Activated naive CD4-positive, alpha-beta T cell treated with anti-CD3 and anti-CD28 coated beads, Interleukin-2, amount 50 U/mL, for 72 hours (primary cell): ENCODE results near the gene MPDU1. TPM values are rescaled to one million over a fixed set of nuclear protein-coding genes. Genes with fewer than 3 reads are reported as not detected.
"Not testable (repeated sequence)": the region's sequence is repeated elsewhere in the genome, so short reads cannot be mapped to it uniquely, and the experiment has no call there.

Source experiments
- ATAC-seq, 2 donors: fragments of 150-1000 bp; cut with Tn5 transposase; 2 replicates each; pipeline ENCODE4 v1.10.0; 2021; ENCODE audit warnings: mild to moderate bottlenecking in 2 of 2, moderate library complexity in 2 of 2
- DNase-seq, 2 donors: peaks; one replicate each; pipeline ENCODE4 v3.0.0; 2021 to 2022; ENCODE audit warnings: low spot score in 2 of 2
- H3K27ac Mint-ChIP-seq, 2 donors: one replicate each; pipeline ENCODE4 v1.8.0; 2022; ENCODE audit warnings: mild to moderate bottlenecking in 2 of 2, mixed read lengths in 2 of 2
- H3K36me3 Mint-ChIP-seq, 2 donors: one replicate each; pipeline ENCODE4 v1.8.0; 2022; ENCODE audit warnings: mixed read lengths in 2 of 2
- H3K9me3 Mint-ChIP-seq, 2 donors: one replicate each; pipeline ENCODE4 v1.8.0; 2022; ENCODE audit warnings: mixed read lengths in 2 of 2
- total RNA-seq, 2 donors: library from RNA; stranded (reverse); gene quantifications; one replicate each; pipeline ENCODE4 v1.2.3, GENCODE V29; 2022

Gene MPDU1
- total RNA-seq, 2 donors from 2014 or later = 52.1 to 60.6 TPM

GRCh38 chr17:7589204-7589868, 5.7 kb downstream of the MPDU1 start:
- Mint-ChIP-seq H3K36me3 (peaks cover 14 to 22% of the 10 kb centered on the region in 2 donors), H3K27ac (no peak overlapping the region), H3K9me3 (no peaks in the 10 kb centered on the region)
- peak; percentile 71 to 72 for DNase-seq
- peak; percentile 55 to 82 for ATAC-seq

- H3K36me3 Mint-ChIP-seq = peaks cover 6 to 17% of the 10 kb centered on the region in 2 donors
Measured at GRCh38 chr17:7589891-7590691, 6.4 kb downstream of the MPDU1 start, which contains the start of gene SOX15. SOX15 (minus strand) TSS chr17:7590094; CDS start chr17:7589676, 418 bp downstream.

GRCh38 chr17:7590743-7591142, 7.1 kb downstream of the MPDU1 start:
- Mint-ChIP-seq H3K36me3 (peaks cover 2 to 12% of the 10 kb centered on the region in 2 donors), H3K27ac (peak overlapping the region in 1 of 2 donors; percentile 32), H3K9me3 (no peaks in the 10 kb centered on the region)
- no peak for DNase-seq
- peak in 1 of 2 donors; percentile 19 for ATAC-seq

More at GRCh38 chr17:7589891-7590691, 6.4 kb downstream of the MPDU1 start, which contains the start of gene SOX15:
- Mint-ChIP-seq H3K9me3 (no peaks in the 10 kb centered on the region), H3K27ac (peak within 1 kb of the TSS in 1 of 2 donors; percentile 32)
- no peak for DNase-seq
- ATAC-seq = no peak

GRCh38 chr17:7591596-7591995, 7.9 kb downstream of the MPDU1 start:
- Mint-ChIP-seq H3K9me3 (no peaks in the 10 kb centered on the region), H3K36me3 (peaks cover 0 to 10% of the 10 kb centered on the region in 2 donors)

GRCh38 chr17:7592422-7593021, 8.9 kb downstream of the MPDU1 start:
- Mint-ChIP-seq H3K27ac (peak overlapping the region in 1 of 2 donors; percentile 25), H3K36me3 (peaks cover 0 to 15% of the 10 kb centered on the region in 2 donors), H3K9me3 (no peaks in the 10 kb centered on the region)
- DNase-seq = no peak
- ATAC-seq = no peak

More at GRCh38 chr17:7591596-7591995, 7.9 kb downstream of the MPDU1 start:
- ATAC-seq (no peak), DNase-seq (no peak)
- H3K27ac Mint-ChIP-seq = peak overlapping the region; percentile 31 to 72

- DNase-seq (no peak), ATAC-seq (no peak)
- Mint-ChIP-seq H3K36me3 (peaks cover 0 to 15% of the 10 kb centered on the region in 2 donors), H3K9me3 (no peaks in the 10 kb centered on the region), H3K27ac (peak overlapping the region; percentile 5 to 61)
Measured at GRCh38 chr17:7593296-7593695, 9.6 kb downstream of the MPDU1 start.

- H3K36me3 Mint-ChIP-seq = peaks cover 9 to 20% of the 10 kb centered on the region in 2 donors
- DNase-seq, H3K27ac Mint-ChIP-seq, ATAC-seq, H3K9me3 Mint-ChIP-seq: not testable (repeated sequence)
Measured at GRCh38 chr17:7597561-7597960, 13.9 kb downstream of the MPDU1 start.

- ATAC-seq (no peak), DNase-seq (no peak)
- Mint-ChIP-seq H3K9me3 (no peaks in the 10 kb centered on the region), H3K27ac (peak overlapping the region in 1 of 2 donors; percentile 12), H3K36me3 (peaks cover 14 to 17% of the 10 kb centered on the region in 2 donors)
Measured at GRCh38 chr17:7606280-7606679, 22.6 kb downstream of the MPDU1 start.

GRCh38 chr17:7610641-7611040, 27.0 kb downstream of the MPDU1 start:
- DNase-seq (no peak), ATAC-seq (no peak)
- H3K27ac Mint-ChIP-seq = no peak overlapping the region
- no peaks in the 10 kb centered on the region for H3K9me3 Mint-ChIP-seq
- H3K36me3 Mint-ChIP-seq = peaks cover 13 to 20% of the 10 kb centered on the region in 2 donors

GRCh38 chr17:7611635-7612293, 28.1 kb downstream of the MPDU1 start:
- ATAC-seq (no peak), DNase-seq (no peak)
- H3K9me3 Mint-ChIP-seq = no peaks in the 10 kb centered on the region
- peaks cover 13 to 20% of the 10 kb centered on the region in 2 donors for H3K36me3 Mint-ChIP-seq
- no peak overlapping the region for H3K27ac Mint-ChIP-seq

GRCh38 chr17:7612294-7612640, 28.6 kb downstream of the MPDU1 start:
- Mint-ChIP-seq H3K27ac (no peak overlapping the region), H3K9me3 (no peaks in the 10 kb centered on the region), H3K36me3 (peaks cover 13 to 20% of the 10 kb centered on the region in 2 donors)
- ATAC-seq (no peak), DNase-seq (no peak)

GRCh38 chr17:7613769-7614424, 30.2 kb downstream of the MPDU1 start:
- no peaks in the 10 kb centered on the region for H3K9me3 Mint-ChIP-seq
- H3K36me3 Mint-ChIP-seq = peaks cover 13 to 20% of the 10 kb centered on the region in 2 donors
- DNase-seq = no peak
- no peak for ATAC-seq
- peak overlapping the region; percentile 89 to 96 for H3K27ac Mint-ChIP-seq

GRCh38 chr17:7614425-7615264, 31.0 kb downstream of the MPDU1 start, which contains the start of gene FXR2:
FXR2 (minus strand) TSS chr17:7614897; CDS start chr17:7614532, 365 bp downstream.
- Mint-ChIP-seq H3K9me3 (no peaks in the 10 kb centered on the region), H3K36me3 (peaks cover 13 to 20% of the 10 kb centered on the region in 2 donors), H3K27ac (peak within 1 kb of the TSS; percentile 89 to 96)
- DNase-seq = peak; percentile 96 to 100
- ATAC-seq = peak; percentile 93 to 95

GRCh38 chr17:7615265-7615747, 31.7 kb downstream of the MPDU1 start:
- Mint-ChIP-seq H3K9me3 (no peaks in the 10 kb centered on the region), H3K36me3 (peaks cover 13 to 20% of the 10 kb centered on the region in 2 donors), H3K27ac (peak overlapping the region; percentile 84 to 89)
- DNase-seq (no peak), ATAC-seq (no peak)

GRCh38 chr17:7618608-7619007, 35.0 kb downstream of the MPDU1 start:
- DNase-seq (no peak), ATAC-seq (no peak)
- H3K36me3 Mint-ChIP-seq = peaks cover 4 to 6% of the 10 kb centered on the region in 2 donors
- no peaks in the 10 kb centered on the region for H3K9me3 Mint-ChIP-seq
- H3K27ac Mint-ChIP-seq = peak overlapping the region in 1 of 2 donors; percentile 12
